Measurements from ENCODE around the gene YLPM1. TPM values are rescaled to one million over a fixed set of nuclear protein-coding genes. Genes with fewer than 3 reads are reported as not detected.

YLPM1 gene
- total and polyA plus RNA-seq, 4 donors = 13.3 to 124 (median 28.6) TPM

GRCh38 chr14:74784634-74785033 is 21.5 kb downstream of the YLPM1 start:
- Histone ChIP-seq H3K36me3 (ENCODE audit: control insufficient read depth in 4 of 4, insufficient read depth in 4 of 4, low read length in 4 of 4) (peaks cover 20 to 50% (median 33%) of the 10 kb centered on the region in 4 donors), H3K27ac (ENCODE audit: low read depth in 1 of 2, low read length in 1 of 2) (peak overlapping the region in 1 of 2 donors; percentile 15), H3K9me3 (ENCODE audit: control insufficient read depth in 4 of 4, insufficient read depth in 3 of 4, low read length in 3 of 4) (no peaks in the 10 kb centered on the region), H3K9ac (ENCODE audit: insufficient read depth in 1 of 2, low read length in 2 of 2) (no peak overlapping the region), H3K27me3 (ENCODE audit: control insufficient read depth in 3 of 3, insufficient read depth in 3 of 3, low read length in 2 of 3) (no peaks in the 10 kb centered on the region), H3K4me3 (no peak overlapping the region), H3K4me1 (ENCODE audit: control insufficient read depth in 5 of 5, insufficient read depth in 5 of 5, low read length in 5 of 5) (peaks cover 0 to 2% (median 0%) of the 10 kb centered on the region in 5 donors)
- no peak for ATAC-seq (ENCODE audit: insufficient read depth, low FRiP score)
- no peak for DNase-seq
- TF ChIP-seq CTCF (IDR thresholded peaks at IDR 0.05; ENCODE audit: control extremely low read depth, extremely low read depth) = no peak

GRCh38 chr14:74785056-74785613 is 22.0 kb downstream of the YLPM1 start:
- no peak overlapping the region for H3K27ac ChIP-seq (ENCODE audit: low read depth in 1 of 2, low read length in 1 of 2)
- no peak overlapping the region for H3K4me3 ChIP-seq
- peaks cover 20 to 51% (median 32%) of the 10 kb centered on the region in 4 donors for H3K36me3 ChIP-seq (ENCODE audit: control insufficient read depth in 4 of 4, insufficient read depth in 4 of 4, low read length in 4 of 4)
- DNase-seq = no peak
- 55 to 82% methylated on average over 1 of the region's 1 CpG for WGBS, 2 donors
- ATAC-seq (ENCODE audit: insufficient read depth, low FRiP score) = no peak
- H3K9me3 ChIP-seq (ENCODE audit: control insufficient read depth in 4 of 4, insufficient read depth in 3 of 4, low read length in 3 of 4) = no peaks in the 10 kb centered on the region
- no peak overlapping the region for H3K9ac ChIP-seq (ENCODE audit: insufficient read depth in 1 of 2, low read length in 2 of 2)
- H3K27me3 ChIP-seq (ENCODE audit: control insufficient read depth in 3 of 3, insufficient read depth in 3 of 3, low read length in 2 of 3) = no peaks in the 10 kb centered on the region
- H3K4me1 ChIP-seq (ENCODE audit: control insufficient read depth in 5 of 5, insufficient read depth in 5 of 5, low read length in 5 of 5) = peaks cover 0 to 2% (median 0%) of the 10 kb centered on the region in 5 donors
- no peak for TF ChIP-seq CTCF (IDR thresholded peaks at IDR 0.05; ENCODE audit: control extremely low read depth, extremely low read depth)

GRCh38 chr14:74786796-74787315 is 23.7 kb downstream of the YLPM1 start:
- H3K27ac ChIP-seq (ENCODE audit: low read depth in 1 of 2, low read length in 1 of 2) = no peak overlapping the region
- H3K4me3 ChIP-seq = no peak overlapping the region
- H3K27me3 ChIP-seq (ENCODE audit: control insufficient read depth in 3 of 3, insufficient read depth in 3 of 3, low read length in 2 of 3) = no peaks in the 10 kb centered on the region
- no peak overlapping the region for H3K9ac ChIP-seq (ENCODE audit: insufficient read depth in 1 of 2, low read length in 2 of 2)
- peaks cover 10 to 40% (median 21%) of the 10 kb centered on the region in 4 donors for H3K36me3 ChIP-seq (ENCODE audit: control insufficient read depth in 4 of 4, insufficient read depth in 4 of 4, low read length in 4 of 4)
- DNase-seq (no peak), ATAC-seq (ENCODE audit: insufficient read depth, low FRiP score) (no peak)
- 94 to 96% methylated on average over 2 of the region's 2 CpGs for WGBS, 2 donors
- H3K4me1 ChIP-seq (ENCODE audit: control insufficient read depth in 5 of 5, insufficient read depth in 5 of 5, low read length in 5 of 5) = peaks cover 0 to 2% (median 0%) of the 10 kb centered on the region in 5 donors
- TF ChIP-seq CTCF (IDR thresholded peaks at IDR 0.05; ENCODE audit: control extremely low read depth, extremely low read depth) = no peak
- H3K9me3 ChIP-seq (ENCODE audit: control insufficient read depth in 4 of 4, insufficient read depth in 3 of 4, low read length in 3 of 4) = no peaks in the 10 kb centered on the region
